GM21528 (cell line): ENCODE data around the gene TNFSF9.

ENCODE experiments used
- ATAC-seq: cut with Tn5 transposase; IDR thresholded peaks from one replicate; pipeline ENCODE4 v1.9.1; 2021; ENCODE audit warnings: mild to moderate bottlenecking, moderate library complexity; ENCODE audit not compliant: unreplicated experiment, low FRiP score

TNFSF9 gene

GRCh38 chr19:6530386-6531162 lies at the start of gene TNFSF9:
TNFSF9 (plus strand) TSS chr19:6531026; CDS start chr19:6531037, 11 bp downstream.
- peak; percentile 28 for ATAC-seq

GRCh38 chr19:6481541-6482342 lies 49.1 kb upstream of the TNFSF9 start, which contains the start of gene DENND1C:
DENND1C (minus strand) TSS chr19:6481787; CDS start chr19:6481695, 92 bp downstream.
- peak; percentile 54 for ATAC-seq

DNA sequence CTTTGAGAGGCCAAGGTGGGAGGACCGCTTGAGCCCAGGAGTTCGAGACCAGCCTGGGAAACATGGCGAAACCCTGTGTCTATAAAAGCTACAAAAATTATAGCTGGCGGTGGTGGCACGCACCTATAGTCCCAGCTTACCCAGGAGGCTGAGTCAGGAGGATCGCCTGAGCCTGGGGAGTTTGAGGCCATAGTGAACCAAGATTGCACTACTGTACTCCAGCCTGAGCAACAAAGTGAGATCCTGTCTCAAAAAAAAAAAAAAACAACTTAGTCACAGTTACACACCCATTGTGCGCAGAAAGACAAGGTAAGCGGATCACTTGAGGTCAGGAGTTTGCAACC lies 48.5 kb upstream of the TNFSF9 start:
- ATAC-seq, result no peak

DNA sequence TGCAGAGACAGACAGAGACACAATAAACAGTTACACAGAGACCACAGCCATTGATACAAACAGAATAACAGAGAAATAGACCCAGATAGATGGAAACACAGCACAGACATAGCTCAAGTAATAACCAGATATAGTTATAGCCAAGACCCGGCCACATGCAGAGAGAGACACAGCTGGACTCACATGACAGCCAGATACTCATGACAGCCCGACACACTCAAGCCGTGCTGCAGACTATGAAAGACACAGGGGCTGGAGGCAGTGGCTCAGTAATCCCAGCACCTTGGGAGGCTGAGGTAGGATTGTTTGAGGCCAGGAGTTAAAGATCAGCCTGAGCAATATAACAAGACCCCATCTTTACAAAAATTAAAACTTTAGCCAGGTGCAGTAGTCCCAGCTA lies 47.6 kb upstream of the TNFSF9 start:
- ATAC-seq, result no peak

- no peak for ATAC-seq
Observed at GRCh38 chr19:6484230-6484629, 46.6 kb upstream of the TNFSF9 start.

DNA sequence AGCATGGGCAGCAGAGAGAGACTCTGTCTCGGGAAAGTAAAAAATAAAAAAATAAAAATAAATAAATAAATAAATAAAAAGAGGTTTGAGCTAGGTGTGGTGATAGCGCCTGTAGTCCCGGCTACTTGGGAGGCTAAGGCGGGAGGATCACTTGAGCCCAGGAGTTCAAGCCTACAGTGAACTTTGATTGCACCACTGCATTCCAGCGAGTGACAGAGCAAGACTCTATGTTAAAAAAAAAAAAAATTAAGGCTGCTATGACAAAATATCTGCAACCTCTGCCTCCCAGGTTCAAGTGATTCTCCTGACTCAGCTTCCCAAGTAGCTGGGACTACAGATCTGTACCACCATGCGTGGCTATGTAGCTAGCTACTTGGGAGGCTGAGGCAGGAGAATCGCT lies 46.0 kb upstream of the TNFSF9 start:
- no peak for ATAC-seq

GRCh38 chr19:6489278-6490061 lies 41.4 kb upstream of the TNFSF9 start:
- ATAC-seq, result no peak

DNA sequence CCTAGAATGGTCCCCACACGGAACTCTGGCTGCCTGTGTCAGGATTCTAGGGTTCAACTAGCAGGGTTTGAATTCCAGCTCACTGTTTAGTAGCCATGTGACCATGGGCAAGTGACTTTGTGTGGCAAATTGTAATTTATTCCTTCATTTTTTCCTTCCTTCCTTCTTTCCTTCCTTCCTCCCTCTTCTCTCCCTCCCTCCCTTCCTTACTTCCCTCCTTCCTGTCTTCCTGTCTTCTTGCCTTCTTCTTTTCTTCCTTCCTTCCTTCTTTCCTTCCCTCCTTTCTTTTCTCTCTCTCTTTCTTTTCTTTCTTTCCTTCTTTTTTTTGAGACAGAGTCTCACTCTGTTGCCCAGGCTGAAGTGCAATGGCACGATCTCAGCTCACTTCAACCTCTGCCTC lies 40.7 kb upstream of the TNFSF9 start:
- no peak for ATAC-seq

DNA sequence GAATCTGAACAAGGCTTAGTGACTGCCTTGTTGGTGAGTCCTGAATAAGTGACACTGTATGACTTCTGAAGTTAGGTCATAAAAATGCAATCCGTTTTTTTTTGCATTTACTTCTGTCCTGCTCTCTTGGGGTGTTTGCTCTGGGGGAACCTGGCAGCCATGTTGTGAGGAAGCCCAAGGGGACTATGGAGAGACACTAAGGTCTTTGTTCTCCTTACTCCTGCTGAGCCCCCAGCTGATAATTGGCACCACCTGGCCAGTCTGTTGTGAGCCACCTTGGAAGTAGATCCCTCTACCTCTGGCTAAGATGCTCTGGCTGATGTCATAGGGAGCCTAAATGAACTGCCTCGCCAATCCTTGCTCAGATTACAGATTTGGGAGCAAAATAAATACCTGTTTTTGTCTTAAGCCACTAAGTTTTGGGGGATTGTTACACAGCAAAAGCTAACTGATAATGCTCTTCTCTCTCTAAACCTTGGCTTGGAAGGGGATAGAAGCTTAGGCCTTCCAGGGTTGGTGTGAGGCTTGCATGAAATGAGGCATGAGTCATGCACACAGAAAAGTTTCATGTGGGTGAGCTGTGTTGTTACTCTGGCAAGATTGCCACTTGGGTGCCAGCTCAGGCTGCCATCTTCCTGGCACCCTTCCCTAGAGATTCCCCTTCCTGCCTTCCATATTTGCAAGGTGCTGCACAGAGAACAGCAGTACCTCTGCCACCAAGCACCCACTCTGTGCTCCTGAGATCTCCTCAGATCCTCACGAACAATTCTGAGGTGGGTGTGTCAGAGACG lies 38.8 kb upstream of the TNFSF9 start:
- ATAC-seq, result no peak

DNA sequence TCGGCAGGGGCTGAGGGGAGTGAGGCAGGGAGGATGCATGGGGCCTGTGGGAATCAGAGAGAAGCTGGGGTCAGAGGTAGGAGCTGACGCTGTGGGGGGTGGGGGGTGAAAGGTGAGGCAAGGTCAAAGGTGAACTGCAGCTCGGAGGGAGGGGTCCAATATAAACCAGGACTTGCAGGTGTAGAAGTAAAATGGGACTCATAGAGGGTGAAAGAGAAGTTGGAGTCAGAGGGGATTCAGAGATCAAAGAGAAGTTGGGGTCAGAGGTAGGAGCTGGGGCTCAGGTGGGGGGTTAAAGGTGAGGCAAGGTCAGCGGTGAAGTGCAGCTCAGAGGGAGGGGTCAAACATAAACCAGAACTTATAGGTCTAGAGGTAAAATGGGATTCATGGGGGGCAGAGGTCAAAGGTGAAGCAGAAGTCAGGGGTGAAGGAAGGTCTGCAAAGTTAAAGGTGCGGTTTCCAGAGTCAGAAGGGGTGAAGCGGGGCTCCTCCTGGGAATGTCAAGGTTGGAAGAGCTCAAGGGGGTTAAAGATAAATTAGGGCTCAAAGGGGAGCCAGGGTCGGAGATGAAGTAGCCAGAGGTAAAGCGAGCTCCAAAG lies 36.3 kb upstream of the TNFSF9 start:
- no peak for ATAC-seq

DNA sequence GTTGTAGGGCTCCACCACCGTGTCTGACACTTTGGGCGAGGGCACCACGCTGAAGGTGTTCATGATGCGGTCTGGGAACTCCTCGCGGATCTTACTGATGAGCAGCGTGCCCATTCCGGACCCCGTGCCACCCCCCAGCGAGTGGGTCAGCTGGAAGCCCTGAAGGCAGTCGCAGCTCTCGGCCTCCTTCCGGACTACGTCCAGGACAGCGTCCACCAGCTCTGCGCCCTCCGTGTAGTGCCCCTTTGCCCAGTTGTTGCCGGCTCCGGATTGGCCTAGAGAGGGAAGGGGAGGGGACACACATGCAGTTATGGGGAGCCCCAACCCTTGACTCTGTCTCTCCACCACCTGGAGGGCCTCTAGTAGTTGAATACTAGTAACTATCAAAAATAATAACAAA lies 34.9 kb upstream of the TNFSF9 start:
- no peak for ATAC-seq

- no peak for ATAC-seq
Observed at GRCh38 chr19:6498294-6499036, 32.4 kb upstream of the TNFSF9 start.

DNA sequence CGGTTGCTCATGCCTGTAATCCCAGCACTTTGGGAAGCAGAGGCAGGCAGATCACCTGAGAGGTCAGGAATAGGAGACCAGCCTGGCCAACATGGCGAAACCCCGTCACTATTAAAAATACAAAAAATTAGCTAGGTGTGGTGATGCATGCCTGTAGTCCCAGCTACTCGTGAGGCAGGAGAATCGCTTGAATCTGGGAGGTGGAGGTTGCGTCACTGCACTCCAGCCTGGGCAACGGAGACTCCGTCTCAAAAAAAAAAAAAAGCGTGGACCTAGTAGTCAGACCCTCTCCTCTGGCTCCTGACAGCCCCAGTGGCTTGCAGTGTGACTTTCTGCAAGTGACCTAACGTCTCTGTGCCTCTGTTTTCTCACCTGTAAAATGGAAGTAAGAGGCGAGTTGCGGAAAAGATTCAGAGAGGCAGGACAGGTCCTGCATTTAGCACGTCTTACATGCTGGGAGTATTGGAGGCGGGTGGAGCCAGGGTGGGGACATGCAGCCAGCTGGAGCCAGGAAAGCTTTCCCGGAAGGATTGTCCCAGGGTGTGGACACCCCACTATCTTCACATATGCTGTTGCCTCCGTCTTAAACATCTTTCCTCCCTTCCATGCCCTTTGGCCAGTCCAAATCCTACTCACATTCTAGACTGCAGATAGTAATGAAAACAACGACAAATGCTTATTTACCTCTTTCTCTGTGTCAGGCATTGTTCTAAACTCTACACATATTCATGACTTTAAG lies 31.6 kb upstream of the TNFSF9 start:
- no peak for ATAC-seq

GRCh38 chr19:6500837-6501739 lies 29.7 kb upstream of the TNFSF9 start:
- no peak for ATAC-seq

DNA sequence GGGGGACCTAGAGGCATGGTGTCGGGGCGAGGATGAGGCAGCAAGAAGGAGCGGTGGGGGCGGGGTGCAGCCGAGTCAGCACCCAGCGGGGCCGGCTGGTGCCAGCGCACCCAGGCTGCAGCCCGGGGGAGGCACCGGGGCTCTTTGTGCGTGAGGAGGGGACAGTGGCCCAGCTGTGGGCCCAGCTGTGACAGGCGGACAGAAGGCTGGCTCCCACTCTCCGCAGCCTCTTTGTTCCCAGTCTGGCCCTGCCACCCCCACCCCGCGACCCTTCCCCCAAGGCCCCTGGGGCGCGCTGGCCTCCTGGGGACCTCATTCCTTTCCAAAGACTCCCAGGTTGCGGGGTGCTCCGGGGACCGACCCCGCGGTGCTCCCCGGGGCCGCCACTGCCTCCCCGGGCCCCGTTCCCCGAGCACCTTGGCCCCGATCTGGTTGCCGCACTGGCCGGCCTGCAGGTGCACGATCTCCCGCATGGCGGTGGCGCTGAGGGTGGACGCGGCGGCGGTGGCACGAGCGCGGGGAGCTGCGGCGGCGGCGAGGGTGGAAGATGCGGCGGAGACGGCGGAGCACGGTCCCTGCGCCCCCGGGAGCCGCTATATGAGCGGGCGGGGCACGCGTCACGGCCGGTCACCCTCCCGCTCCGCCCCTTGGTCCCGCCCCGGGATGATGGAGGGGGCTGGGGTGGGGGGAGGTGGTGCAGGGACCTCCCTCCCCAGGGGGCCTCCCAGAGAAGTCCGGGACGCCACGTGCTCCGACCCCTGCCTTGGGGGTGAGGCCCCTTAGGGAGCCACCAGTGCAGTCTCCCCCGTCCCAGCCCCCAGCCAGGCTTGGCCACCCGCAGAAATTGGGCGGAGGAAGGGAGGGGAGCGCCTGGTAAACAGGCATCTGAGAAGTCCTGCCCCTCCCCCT lies 28.8 kb upstream of the TNFSF9 start, which contains the start of gene TUBB4A:
TSS of gene TUBB4A (minus strand) at position 570 of the 909 bp plus-strand sequence. CDS start at position 473, 97 bp downstream.
- ATAC-seq, result no peak
